NCI-H748 treated with DMSO at 0.1 percent for 48 hours (cell line): Measurements from ENCODE around the gene RAPGEF1.

Experiments
- DNase-seq: peaks from one replicate; lab custom pipeline; 2025; lab: John Stamatoyannopoulos, UW

RAPGEF1 gene

DNA sequence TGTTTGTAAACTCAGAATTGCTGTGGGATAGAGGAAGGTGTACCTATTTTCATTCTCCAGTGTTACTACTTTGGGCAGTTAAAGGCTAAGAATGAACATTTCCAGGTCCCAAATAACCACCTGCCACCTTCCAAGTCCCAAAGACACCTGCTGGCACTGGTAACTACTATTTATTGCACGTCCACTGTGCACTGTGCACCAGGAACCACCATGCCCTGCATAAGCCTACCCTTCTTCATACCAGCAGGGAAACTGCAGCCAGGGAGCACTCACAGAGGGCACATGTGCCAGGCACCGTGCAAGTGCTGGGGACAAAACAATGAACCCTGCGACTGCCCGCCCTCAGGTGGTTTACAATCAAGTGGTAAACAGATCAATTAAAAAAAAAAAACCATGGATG is 34.9 kb downstream of the RAPGEF1 start:
- DNase-seq, result no peak

DNA sequence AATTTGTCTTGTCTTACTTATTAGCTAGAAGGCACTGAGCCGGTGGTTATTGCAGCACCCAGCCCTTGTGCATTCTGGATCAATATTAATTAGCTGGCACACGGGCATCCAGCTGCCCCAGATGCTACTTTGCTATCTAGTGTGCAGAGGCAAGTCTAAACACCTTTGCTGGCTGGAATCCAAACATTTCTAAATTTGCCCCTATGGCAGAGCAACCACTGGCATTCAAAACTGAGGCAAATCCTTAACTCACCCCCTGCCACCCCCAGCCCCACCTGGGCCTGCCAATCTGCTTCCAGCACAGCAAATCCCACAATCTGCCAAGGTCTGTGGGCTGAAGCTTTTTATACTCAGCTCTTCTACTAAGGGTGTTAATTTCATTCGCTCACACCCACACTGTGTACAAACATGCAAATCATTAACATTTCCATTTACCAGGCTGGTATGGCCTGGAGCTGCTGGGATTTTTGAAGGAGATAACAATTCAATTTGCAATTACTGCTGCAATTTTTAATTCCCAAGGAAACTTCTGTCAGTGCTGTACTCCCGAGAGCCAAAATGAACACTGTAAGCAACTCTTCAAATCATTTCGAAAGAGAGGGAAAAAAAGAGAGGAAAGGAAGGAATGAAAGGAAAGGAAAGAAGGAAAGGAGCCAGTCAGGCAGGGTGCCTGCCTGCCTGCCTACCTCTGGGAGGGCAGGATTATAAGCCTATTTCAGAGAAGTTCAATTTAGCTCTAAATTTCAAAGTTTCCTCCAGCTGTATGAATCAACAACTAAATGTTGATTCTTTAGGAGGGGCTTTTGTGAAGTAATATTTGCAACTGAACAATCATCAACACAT is 35.5 kb downstream of the RAPGEF1 start:
- DNase-seq, result no peak

DNA sequence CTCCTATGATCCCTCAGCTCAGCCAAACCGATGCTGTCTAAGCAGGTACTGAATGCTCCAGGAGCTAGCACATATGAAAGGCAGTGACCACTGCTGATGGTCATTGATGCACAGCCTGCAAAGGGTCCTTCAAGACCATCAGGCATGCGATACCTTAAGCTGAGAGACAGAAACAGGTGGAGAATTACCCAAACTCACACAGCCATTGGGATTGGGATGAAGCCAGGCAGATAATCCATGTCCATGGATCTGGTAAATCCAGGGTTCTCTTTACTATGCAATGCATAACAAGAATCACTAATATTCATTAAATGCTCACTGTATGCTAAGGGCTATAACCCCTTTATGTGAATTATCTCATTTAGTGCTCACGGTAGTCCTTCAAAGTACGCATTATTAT is 36.2 kb downstream of the RAPGEF1 start:
- no peak for DNase-seq

DNA sequence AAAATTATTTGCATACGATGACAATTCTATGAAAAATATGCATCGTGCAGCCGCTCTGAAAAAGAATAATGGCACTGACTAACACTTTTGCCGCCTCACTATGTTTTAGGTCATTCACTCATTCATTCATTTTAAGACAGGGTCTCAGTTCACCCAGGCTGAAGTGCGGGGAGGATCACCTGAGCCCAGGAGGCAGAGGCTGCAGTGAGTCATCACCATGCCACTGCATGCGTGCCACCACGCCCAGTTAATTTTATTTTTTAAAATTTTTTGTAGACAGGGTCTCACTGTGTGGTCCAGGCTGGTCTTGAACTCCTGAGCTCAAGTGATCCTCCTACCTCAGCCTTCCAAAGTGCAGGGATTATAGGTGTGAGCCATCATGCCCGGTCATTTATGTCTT is 37.0 kb downstream of the RAPGEF1 start:
- no peak for DNase-seq

DNA sequence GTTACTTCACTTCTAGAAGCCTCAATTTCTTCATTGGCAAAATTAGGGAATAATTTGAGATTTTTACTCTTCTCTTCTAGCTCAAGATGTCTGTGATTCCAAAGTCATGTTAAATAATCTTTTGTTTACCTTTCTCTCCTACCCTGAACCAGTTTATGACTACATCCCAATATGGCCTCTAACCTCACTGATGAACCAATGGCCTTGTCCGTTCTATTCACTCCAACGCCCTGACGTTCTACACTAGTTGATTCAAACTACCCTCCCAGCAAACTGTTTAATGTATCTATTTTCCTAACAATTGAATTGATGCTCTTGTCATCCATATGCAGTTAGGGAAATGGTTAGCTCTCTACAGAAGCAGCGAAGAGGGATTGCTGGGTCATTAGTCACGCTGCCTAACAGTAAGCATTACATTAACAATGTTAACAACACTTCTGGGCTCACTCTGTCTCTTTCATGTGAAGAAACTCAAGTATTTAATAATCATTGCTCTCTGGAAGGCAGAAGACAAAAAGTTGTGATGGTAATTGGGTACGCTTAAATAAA is 38.0 kb downstream of the RAPGEF1 start:
- DNase-seq, result no peak

DNA sequence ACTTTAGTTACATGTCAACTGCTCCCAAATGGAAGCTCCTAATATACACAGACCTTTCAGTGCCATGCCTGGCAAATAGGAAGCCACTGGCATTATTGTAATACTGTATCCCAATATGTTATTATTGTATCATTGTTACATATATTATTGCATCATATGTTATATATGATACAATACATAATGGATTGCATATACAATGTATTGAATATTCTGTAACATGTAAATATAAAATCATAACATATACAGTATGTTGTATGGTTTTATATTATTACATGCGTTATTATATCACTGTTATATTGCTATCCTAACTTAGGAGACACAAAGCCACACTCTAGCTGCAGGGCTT is 38.5 kb downstream of the RAPGEF1 start:
- no peak for DNase-seq

DNA sequence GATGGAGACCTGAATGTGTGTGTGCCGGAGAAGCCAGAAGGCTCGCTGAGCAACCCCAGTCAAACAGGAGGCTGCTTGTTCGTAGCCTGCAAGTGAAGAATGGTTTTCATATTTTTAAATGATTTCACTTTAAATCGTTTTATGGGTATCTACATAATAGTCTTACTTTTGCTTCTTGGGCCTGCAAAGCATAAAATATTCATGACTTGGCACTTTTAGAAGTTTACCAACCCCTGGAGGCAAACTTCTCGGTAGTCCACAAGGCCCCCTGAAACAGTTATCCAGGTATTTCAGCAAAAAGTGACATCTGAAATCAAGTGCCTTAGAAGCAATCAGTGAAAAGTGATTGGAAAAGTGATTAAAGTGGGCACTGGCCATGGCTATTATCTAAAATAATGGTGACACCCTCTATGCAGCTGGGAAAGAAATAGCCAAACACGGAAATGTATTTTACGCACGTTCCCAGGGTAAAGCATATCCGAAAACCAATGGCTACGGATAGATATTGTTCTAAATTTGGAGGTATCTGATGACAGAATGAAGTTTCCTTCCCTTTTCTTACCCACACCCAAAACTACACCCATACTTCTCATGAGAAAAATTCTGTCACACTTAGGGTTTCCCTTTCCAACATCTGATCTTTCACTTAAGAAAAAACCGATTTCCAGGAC is 39.0 kb downstream of the RAPGEF1 start:
- no peak for DNase-seq

DNA sequence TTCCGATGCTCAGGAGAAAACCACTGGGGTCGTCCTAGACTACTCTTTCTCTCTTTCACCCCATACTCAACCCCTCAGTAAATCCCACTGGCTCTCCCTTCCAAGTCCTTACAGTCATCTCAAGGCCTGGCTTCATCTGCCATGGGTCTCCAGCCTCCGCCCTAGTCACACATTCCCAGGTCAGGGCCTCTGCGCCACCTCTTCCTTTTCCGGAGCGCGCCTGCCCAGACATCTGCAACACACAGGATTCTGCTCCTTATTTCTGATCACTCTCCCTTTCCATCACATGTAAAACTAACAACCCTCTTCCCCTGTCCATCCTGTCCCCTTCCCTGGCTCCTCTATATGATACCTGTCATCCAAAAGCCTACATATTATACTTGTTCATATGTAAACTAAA is 39.8 kb downstream of the RAPGEF1 start:
- DNase-seq, result no peak

DNA sequence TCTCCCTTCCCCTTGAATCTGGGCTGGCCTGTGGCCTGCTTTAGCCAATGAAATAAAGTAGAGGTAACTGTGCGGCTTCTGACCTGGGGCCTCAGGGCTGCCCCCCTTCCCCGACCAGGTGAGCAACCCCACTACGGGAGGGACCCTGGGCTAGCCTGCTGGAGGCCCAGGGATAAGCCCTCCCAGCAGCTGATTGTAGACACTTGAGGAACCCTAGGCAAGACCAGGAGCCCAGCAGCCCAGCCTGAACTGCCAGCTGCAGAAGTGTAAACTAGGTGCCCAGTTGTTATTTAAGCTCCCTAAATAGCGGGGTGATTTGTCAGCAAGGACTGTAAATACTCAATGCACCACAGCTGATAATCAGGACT is 41.3 kb downstream of the RAPGEF1 start:
- no peak for DNase-seq

DNA sequence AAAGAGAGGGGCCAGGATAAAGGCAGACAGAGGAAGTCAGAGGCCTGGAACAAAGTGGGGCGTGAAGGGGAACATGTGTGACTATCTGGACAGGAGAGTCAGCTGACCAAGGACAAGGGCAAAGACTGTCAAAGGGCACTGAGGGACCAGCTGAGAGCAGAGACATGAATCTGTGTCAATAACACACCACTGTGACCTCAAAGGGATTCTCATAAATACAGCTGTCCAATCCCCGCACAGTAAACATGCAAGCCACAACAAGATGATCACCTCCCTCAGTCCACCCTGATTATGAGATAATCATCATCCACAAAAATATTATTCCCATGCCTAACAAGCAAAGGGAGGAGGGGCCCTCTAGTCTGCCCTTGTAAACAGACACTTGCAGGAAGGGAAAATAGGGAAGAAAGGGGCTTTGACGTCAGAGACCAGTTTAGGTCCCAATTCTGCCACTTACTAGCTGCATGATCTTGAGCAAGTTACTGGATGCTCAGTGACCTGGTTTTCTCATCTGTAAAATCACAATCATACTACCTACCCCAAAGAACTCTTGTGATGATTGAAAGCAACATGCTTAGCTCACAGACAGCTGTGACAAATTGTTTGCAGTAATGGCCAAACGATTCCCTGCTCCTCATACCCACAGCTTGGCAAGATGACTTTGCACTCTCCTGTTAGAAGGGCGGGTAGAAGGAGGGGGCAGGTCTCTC is 41.8 kb downstream of the RAPGEF1 start:
- no peak for DNase-seq

DNA sequence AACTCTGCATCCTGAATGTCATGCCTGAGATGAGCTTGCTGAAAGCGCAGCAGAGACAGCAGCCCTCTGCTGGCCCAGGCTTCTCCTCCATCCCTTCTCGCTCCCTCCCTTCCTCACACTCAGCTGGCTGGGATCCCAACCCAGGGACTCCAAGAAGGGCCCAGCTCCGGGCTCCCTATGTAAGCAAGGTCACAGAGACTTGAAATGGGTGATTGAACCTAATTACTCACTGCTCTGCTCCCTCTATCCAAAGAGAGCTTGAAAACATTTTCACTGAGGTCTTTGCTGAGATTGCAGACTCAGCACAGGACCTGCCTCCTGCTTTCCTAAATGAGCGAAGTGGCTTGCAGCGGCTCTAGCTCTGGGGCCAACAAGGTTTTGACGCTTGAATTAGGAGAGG is 42.8 kb downstream of the RAPGEF1 start:
- no peak for DNase-seq

DNA sequence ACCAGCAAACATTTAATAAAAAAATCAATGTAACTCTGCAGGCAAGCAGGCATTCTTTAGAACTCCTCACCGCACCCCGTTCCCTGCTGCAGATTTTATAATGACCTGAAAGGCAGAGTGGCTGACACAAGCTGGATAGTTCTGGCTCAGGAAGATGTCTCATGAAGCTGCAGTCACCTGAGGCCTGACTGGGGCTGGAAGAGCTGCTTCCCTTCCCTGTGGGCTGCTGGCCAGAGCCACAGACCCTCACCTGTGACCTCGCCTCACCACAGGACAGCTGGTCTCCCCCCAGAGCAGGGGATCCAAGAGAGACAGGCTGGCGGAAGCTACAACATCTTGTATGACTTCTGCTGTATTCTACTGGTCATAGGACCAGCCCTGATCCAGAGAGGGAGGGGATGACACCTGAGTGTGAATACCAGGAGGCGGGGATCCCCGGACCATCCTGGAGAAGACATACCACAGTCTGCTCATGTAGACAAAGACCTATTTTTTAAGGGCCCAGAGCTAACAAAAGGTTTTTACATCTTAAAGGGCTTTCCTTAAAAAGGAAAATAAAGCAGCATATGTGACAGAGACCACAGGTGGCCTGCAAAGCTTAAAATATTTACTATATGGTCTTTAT is 43.9 kb downstream of the RAPGEF1 start:
- DNase-seq, result no peak

DNA sequence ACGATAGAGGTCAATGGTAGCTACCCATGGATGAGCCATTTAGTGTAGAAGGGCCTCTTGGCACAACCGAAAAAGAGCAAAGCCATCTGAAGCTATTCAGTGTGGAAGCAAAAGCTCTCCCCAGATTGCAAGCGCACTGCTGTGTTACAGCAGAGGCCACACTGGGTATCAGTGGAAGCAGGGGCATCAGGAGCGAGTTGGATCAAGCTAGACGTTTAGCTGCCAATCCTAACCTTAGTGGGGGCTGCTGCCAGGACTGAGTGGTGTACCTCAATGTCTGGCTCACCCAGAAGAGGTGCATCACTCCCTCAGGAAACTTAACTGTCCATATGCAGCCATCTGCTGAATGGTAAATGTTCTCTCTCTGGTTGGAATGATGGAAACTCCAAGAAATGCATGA is 44.5 kb downstream of the RAPGEF1 start:
- no peak for DNase-seq

DNA sequence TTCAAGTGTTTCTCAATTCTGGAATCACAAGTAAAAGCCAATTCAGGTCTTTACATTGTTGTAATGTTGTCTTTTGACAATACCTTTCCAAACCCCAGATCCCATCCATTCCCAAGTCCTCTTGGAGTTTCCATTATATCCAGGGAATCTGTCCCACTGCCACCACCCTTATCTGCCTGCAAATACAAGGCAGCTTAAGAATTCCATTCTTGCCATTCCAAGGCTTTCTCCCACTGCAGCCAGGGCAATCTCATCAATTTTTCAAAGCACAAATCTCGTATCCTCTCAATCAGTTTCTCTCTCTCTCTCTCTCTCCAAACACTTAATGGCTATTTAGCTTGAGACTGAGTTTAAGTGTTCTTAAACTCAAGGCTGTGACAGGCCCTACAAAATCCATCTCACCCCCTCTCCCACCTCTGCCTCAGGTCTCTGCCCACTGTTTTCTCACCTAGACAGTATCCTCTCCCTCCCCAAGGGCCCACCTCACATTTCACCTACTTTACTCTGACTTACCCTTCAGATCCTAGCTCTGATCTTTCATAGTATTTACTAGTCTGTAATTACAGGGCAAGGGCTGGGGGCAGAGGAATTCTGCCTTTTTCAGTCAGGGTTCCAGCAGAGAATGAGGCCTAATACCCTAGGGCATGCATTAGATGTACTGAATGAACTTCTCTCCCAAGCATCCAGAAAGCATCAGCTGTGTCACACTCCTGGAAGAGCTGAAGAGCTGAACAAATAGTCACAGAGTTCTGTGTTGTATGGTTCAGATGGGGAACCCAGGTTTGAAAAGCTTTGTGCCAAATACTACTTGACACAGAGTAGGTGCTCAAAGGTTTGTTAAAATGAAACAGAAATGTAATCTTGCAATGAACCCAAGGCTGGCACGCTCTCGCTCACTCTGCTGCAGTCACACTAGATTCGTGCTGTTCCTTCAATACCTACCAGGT is 46.0 kb downstream of the RAPGEF1 start:
- no peak for DNase-seq

DNA sequence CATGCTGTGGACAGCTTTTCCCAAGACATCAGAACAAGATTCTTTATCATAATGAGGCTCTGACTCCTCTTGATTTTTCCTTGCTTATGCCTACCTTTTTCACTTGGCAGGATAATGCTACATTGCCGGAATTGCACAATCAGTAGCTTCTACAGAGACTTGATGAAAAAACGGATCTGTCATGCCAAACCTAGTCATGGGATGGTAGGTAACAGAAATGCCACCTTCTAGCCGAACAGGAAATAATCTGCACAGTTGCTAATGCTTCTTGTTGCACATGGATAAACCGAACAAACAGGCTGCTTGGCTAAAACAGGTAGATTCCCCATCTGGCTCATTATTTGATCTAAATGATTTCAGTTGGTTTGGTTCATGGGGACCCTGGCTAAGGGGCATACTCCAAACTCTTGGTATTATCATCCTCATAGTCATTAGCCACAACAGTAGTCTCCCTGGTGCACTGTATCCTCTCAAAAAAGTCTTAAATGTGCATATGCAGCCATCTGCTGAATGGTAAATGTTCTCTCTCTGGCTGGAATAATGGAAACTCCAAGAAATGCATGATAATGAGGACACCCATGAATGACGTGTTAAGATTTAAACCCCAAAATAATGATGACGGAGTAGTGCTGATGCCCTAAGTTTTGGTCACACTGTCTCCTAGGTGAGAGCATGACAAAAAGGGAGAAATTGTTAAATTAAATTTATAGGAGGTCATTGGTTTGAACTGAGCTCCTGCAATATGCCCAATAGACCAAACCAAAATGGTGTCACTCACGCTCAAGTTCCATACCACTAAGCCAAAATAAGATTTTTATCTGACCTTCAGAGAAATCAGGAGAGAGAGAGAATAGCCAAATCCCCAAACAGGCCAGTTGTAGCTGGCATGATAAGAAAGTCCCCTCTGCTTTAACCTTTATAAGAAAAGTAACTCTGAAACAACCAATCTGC is 47.0 kb downstream of the RAPGEF1 start:
- DNase-seq, result no peak

DNA sequence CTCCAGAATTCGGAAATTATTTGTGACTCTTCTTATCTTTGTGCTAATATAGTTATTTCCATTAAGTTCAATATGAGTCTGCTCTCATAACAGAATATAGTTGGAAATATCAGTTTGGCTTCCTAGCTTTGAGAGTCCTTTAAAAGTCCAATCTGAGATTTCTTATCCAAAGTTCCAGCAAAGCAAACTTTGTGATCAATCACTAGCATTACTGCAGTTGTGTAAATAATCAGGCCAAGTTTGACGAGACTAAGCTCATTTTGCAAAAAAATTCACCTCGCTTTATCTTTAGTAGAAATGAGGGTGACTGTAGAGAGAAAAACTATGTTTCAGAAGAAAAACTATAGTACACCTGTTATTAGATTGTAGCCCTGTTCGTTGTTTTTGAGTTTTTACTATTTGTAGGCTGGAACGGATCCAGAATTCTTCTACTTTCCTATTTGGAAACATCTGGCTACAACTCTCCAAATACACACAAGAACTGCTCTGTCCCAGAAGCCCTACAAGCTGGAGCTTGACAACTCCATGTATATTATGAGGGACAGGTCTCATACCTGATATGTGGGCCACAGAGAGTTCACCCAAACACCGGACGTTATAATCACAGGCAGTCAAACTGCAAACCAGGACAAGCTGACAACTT is 47.8 kb downstream of the RAPGEF1 start:
- no peak for DNase-seq

DNA sequence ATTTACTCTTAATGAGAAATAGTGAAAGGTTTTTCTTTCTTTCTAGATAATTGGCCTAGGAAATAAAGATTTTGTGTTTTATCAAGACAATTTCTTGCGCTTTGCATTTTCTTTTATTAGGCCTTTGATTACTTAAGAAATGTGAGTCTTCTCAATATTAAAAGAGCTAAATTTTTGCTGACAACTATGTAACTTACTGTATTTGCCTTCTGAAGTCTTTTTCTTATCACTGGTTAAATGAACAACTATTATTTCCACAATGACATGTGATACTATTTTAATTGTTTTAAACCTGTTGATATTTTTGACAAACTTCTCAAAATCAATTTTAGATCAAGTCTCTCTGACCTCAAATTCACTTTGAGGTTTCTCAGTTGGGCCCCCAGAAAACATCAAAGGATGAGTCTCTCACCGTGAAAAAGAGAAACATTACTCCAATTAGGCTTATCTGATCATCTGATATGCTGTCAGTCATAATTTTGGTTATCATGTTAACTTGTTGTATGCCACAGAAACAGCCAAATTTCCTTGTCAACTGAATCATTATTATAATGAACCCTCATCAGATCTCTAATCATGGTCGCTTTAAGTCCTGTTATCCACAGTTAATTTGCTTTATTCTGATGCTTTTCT is 48.8 kb downstream of the RAPGEF1 start:
- no peak for DNase-seq

DNA sequence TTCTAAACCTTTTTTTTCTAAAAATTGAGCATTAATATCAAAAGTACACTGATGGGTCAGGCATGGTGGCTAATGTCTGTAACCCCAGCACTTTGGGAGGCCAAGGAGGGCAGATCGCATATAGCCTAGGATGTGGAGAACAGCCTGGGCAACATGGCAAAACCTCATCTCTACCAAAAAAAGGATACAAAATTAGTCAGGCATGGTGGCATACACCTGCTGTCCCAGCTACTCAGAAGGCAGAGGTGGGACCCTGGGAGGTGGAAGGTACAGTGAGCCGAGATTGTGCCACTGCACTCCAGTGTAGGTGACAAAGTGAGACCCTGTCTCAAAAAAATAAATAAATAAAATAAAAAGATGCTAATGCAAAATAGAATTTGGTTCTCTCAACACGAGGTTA is 49.4 kb downstream of the RAPGEF1 start:
- no peak for DNase-seq

DNA sequence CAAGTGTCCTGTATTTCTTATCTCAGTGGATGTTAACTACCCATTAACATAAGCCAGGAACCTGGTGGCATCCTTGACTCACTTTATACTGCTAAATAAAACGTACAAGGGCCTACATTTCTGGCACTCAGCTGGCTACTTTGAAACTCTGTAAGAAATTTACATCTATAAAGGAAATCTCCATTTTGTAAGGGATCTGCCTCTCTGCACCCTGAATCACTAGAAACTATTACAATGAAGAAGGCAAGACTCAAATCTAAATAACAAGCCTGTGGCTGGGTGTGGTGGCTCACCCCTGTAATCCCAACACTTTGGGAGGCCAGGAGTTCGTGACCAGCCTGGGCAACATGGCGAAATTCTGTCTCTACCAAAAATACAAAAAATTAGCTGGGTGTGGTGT is 51.5 kb downstream of the RAPGEF1 start:
- no peak for DNase-seq
